Brain pericyte (primary cell): ENCODE results near the gene DGKE.

ENCODE experiments used
- DNase-seq: peaks from one replicate; pipeline ENCODE4 v3.0.0-alpha.2; 2012; ENCODE audit warnings: low read depth, low spot score

Gene DGKE

DNA sequence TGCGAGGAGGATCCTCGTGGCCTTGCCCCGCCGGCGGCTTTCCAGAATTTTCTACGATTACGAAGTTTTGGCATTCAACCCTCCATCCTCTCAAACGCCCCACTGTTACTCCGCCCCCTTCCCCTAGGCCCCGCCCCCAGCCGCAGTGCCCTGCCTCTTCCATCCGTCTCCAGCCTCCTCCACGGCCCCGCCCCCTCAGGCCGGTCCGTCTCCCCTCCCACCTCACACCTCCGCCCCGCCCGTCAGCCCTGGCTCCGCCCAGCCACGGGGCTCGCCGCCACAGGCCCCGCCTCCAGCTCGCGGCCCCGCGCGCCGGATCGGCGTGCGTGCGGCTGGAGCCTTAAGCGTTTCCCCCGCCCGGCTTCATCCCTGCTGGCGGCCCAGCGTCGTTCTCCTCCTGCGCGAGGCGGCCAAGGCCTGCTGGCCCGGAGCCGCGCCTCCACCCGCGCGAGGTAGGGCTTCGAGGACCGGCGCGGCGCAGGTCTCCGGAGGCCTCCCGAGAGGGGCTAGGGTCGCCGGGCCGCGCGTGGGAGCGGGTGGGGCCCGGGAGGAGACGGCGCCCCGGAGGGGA lies at the start of gene DGKE, which contains the start of gene C17orf67:
DGKE (plus strand) TSS at position 343 of the 571 bp plus-strand sequence. CDS start 645 bp downstream, outside the sequence.
C17orf67 (minus strand) TSS at position 112 of the 571 bp plus-strand sequence. CDS start 18,110 bp downstream, outside the sequence.
- DNase-seq: peak; percentile 73

DNA sequence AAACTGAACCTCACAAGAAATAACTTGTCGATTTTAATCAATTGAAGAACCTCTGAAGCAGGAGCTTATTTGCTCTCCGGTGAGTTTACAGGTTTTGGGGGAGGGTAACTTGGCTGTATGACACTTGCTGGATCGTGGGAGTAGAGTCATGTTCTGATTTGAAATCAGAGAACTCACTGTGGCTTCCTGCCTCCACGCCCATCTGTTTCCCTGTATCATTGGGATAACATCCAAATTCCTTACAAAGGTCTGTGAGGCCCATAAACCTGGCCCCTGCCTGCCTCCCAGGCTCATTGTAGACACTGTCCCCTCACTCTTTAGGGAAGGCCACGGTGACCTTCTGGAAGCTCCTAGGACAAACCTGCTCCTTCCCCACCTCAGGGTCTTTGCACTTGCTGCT lies 48.5 kb upstream of the DGKE start:
- DNase-seq: no peak

GRCh38 chr17:56785997-56786680 lies 47.8 kb upstream of the DGKE start:
- no peak for DNase-seq

DNA sequence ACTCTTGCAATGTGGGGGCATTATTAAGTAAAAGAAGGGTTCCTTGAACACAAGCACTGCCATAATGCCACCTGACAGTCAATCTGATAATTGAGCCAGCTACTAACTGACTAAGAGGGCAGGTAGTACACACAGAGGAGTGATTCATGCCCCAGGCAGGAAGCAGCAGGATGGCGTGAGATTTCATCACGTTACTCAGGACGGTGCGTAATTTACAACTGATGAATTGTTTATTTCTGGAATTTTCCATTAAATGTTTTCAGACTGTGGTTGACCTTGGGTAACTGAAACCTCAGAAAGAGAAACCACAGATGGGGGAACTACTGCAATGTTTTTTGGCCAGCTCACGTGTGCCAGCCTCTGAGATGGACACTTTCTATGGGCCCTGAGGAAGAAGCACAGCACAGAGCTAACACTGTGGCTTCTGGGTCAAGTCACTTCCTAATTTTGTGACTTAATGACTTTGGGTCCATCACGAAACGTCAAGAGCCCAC lies 46.9 kb upstream of the DGKE start:
- no peak for DNase-seq

DNA sequence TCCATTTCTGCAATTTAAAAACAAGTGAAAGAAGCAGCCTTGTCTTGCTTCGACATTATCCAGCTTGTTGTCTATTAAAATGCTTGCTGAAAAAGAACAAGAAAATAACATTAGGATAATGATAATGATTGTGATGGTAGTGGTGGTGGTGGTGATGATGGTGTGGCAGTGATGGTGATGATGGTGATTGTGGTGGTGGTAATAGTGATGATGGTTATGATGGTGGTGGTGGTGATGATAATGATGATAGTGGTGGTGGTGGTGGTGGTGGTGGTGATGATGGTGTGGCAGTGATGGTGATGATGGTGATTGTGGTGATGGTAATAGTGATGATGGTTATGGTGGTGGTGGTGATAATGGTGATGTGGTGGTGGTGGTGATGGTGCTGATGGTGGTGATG lies 41.7 kb upstream of the DGKE start:
- no peak for DNase-seq

GRCh38 chr17:56793531-56793930 lies 40.4 kb upstream of the DGKE start:
- no peak for DNase-seq

- no peak for DNase-seq
Observed at GRCh38 chr17:56793957-56794356, 40.0 kb upstream of the DGKE start.

GRCh38 chr17:56795221-56795865 lies 38.6 kb upstream of the DGKE start:
- DNase-seq: no peak

DNA sequence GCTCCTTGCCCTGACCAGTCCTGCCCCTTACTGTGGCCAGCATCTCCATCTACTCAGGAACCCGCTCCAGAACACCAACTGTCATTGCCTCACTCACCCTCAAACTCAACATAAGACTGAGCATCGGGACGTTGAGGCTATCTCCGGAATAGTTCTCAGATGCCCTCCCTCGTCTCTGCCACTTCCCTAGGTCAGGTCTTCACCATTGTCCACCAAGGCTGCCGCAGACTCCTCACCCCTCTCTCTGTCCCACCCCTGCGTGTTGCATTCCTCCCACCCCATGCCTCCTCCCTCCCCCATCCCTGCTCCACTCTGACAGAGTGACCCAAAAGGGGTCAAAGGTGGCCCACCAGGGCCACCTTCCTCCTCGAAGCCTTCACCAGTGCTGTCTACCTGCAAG lies 37.4 kb upstream of the DGKE start:
- no peak for DNase-seq

DNA sequence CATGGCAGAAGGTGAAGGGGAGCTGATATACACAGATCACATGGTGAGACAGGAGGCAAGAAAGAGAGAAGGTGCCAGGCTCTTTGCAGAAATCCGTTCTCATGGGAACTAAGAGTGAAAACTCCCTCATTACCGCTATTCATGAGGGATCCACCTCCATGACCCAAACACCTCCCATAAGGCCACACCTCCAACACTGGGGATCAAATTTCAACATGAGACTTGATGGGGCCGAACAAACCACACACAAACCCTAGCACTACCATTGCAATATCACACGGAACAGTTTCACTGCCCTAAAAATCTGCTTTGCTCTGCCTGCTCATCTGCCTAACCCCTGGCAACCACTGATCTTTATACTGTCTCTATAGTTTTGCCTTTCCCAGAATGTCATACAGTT lies 35.0 kb upstream of the DGKE start:
- no peak for DNase-seq

DNA sequence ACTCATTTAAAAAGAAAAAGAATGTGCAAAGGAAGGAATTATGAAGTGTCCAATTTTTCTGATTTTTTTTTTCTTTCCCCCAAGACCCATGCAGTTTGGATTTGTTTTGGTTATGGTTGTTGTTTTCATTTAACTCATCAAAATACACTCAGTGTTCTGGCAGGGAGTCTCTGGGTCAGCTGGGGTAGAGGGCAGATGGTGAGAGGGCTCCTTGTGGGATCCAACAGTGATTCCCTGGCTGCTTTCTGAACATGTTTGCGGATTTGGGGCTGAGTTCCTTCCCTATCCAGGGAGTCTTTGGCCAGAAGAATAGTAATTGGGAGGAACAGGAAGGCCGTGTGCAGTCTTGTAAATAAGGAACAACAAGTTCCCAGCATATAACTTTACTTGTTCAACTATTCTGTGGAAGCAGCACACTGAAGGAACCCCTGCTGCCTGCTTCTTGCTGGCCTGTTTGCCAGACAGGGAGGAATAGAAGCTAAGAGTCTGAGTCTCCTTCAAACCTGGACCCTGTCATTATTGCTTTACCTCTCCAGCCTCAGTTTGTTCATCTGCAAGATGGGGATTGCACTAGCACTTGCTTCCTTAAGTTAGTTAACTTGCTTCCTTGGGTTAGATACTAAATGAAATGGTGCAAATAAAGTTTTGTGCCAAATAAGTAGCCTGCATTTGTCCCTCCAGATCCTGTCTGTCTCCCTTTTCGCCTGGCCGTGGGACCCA lies 32.3 kb upstream of the DGKE start:
- DNase-seq: no peak

GRCh38 chr17:56803071-56803470 lies 30.9 kb upstream of the DGKE start:
- DNase-seq: no peak

GRCh38 chr17:56804454-56804853 lies 29.5 kb upstream of the DGKE start:
- no peak for DNase-seq

GRCh38 chr17:56806949-56807348 lies 27.0 kb upstream of the DGKE start:
- no peak for DNase-seq

- no peak for DNase-seq
Observed at GRCh38 chr17:56807723-56808122, 26.2 kb upstream of the DGKE start.

- DNase-seq: no peak
Observed at GRCh38 chr17:56808503-56808902, 25.4 kb upstream of the DGKE start.

- no peak for DNase-seq
Observed at GRCh38 chr17:56809106-56809819, 24.7 kb upstream of the DGKE start.

DNA sequence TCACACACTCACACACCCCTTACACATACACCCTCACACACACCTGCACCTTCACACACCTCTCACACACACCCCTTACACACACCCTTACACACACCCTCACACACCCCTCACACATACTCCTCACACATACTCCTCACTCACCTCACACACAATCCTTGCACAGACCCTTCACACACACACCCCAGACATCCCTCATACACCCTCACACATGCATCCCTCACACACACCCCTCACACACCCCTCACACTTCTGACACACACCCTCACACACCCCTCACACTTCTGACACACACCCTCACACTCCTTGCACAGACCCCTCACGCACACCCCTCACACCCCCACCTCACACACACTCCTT lies 24.2 kb upstream of the DGKE start:
- no peak for DNase-seq

DNA sequence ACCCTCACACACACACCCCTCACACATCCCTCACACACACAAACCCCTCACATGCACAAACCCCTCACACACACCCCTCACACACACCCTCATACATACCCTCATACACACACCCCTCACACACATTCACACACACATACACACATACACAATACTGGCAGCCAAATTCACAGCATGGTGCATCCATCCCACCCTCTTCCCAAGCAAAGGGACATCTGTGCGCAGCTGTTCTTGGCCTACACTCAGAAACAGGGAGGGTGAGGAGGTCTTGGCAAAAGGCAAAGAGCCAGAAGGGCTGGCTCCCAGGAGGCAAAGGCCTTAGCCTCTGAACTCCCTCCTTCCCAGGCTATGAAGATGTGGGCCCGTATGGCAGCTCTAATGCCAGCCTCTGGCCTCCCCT lies 23.6 kb upstream of the DGKE start:
- no peak for DNase-seq

DNA sequence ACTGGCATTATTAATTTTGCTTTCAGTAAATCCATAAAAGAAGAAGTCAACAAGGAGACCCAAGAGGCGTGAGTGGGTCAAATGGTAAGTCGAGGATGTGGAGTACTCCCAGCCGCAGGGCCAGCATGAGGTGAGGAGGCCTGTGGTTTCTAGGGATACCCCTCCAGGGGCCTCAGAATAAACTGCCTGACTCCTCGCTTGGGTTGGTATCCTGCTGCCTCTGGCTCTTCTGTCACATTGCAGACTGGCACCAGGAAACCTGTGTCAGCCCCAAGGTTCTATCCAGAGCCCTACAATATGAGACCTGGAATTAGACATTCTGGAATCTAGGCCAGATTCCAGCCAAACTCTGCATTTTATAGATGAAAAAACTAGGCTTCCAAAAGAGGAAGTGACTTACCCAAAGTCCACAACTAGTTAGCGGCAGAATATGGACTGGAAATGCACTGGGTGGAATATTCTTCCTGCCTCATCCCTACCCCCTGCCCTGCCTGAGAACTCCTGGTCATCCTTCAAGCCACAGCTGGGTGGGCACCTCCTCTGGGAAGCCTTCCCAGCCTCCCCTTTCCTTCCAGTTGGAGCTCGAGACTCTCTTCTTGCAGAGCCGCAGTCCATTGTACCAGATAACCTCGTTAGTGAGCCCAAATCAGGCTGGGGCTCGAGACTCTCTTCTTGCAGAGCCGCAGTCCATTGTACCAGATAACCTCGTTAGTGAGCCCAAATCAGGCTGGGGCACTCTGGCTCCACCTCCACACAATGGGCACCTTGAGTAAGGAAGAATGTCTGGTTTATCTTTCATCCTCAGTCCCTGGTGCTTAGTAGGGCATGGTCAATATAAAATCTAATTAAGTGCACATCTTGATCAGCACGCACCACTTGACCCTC lies 22.8 kb upstream of the DGKE start:
- no peak for DNase-seq
